Activated naive CD4-positive, alpha-beta T cell treated with anti-CD3 and anti-CD28 coated beads, Interleukin-2, amount 10 ng/mL, durations not matched to agents 5 hours and 36 hours (primary cell): Measurements from ENCODE around the gene C17orf107. TPM values are rescaled to one million over a fixed set of nuclear protein-coding genes. Genes with fewer than 3 reads are reported as not detected.

ENCODE experiments used
- total RNA-seq, 2 experiments: library from RNA; stranded (reverse); gene quantifications; one replicate each; pipeline ENCODE4 v1.2.3, GENCODE V29; 2021

Gene C17orf107
- under 1 TPM; 0.48 to 0.68 TPM for total RNA-seq

GRCh38 chr17:4899341-4900230 lies at the start of gene C17orf107:
C17orf107 (plus strand) TSS chr17:4899536; CDS start chr17:4899763, 227 bp downstream.

GRCh38 chr17:4903051-4903818 lies 3.9 kb downstream of the C17orf107 start, which contains the start of gene CHRNE:
CHRNE (minus strand) TSS chr17:4903098; CDS start chr17:4903063, 35 bp downstream.

DNA sequence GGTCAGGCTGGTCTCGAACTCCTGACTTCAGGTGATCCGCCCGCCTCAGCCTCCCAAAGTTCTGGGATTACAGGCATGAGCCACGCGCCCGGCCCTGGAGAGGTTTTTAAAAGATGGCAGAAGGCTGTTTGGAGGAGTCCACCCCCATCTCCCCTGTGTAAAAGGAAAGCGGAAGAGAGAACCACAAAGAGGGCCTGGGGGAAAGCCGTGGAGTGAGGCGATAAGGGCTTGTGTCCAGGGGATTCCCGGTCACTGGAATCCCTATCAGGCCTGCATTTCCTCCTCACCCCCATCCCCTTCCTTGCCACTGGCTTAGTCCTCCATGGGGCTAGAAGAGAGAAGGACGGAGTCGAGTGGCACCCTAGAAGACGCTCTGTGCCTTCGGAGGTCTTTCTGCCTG lies 32.6 kb downstream of the C17orf107 start, which contains the start of gene GP1BA:
TSS of gene GP1BA (plus strand) at position 315 of the 400 bp plus-strand sequence. CDS start 328 bp downstream, outside the sequence.

GRCh38 chr17:4939796-4940554 lies 40.6 kb downstream of the C17orf107 start, which contains the start of the genes RNF167 and SLC25A11:
RNF167 (plus strand) TSS chr17:4940268; CDS start chr17:4940910, 642 bp downstream.
SLC25A11 (minus strand) TSS chr17:4940046; CDS start chr17:4939910, 136 bp downstream.

GRCh38 chr17:4948166-4948930 lies 49.0 kb downstream of the C17orf107 start, which contains the start of gene PFN1:
PFN1 (minus strand) TSS chr17:4948530; CDS start chr17:4948394, 136 bp downstream.

DNA sequence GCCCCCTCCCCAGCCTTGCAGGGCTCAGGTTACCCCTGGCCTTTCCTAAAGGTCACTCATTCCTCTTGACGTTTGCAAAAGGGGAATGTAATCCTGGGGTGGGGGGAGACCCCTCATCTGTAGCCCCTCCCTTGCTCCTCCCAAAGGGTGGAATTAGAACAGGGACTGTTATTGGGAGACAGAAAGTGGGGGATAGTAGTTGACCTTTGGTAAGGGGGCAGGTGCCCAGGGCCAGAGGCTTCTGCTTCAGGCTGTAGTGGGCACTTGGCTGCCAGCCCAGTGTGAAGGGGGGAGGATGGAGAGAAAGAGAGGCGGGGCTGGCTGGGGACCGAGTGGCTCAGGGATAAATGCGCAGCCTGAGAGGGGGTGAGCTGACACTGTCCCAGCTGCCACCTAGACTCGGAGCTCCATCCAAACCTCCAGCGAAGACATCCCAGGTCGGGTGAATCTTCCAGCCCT lies 51.4 kb downstream of the C17orf107 start, which contains the start of gene ENO3:
TSS of gene ENO3 (plus strand) at position 374 of the 459 bp plus-strand sequence. CDS start 711 bp downstream, outside the sequence.

Other genes starting within 250 kb of the C17orf107 start
- 10 to 100 TPM; 59.5 to 66.0 TPM for gene PELP1, start 195.4 kb upstream of the C17orf107 start, total RNA-seq
- gene ARRB2, start 188.9 kb upstream of the C17orf107 start, total RNA-seq: 100 to 1,000 TPM; 320 to 339 TPM
- 10 to 100 TPM; 24.6 to 27.4 TPM for gene MED11, start 168.1 kb upstream of the C17orf107 start, total RNA-seq
- under 1 TPM; 0.19 to 0.25 TPM for gene ZMYND15, start 159.7 kb upstream of the C17orf107 start, total RNA-seq
- gene CXCL16, start 159.6 kb upstream of the C17orf107 start, total RNA-seq: 1 to 10 TPM; 1.6 TPM
- not detected for gene TM4SF5, start 127.7 kb upstream of the C17orf107 start, total RNA-seq
- not detected for gene VMO1, start 113.2 kb upstream of the C17orf107 start, total RNA-seq
- not detected for gene GLTPD2, start 110.6 kb upstream of the C17orf107 start, total RNA-seq
- gene PSMB6, start 103.4 kb upstream of the C17orf107 start, total RNA-seq: 10 to 100 TPM; 94.7 to 95.7 TPM
- gene PLD2, start 92.4 kb upstream of the C17orf107 start, total RNA-seq: 10 to 100 TPM; 17.9 to 21.9 TPM
- 100 to 1,000 TPM; 102 to 112 TPM for gene MINK1, start 66.2 kb upstream of the C17orf107 start, total RNA-seq
- under 1 TPM in 1 of 2 experiments, not detected in 1; 0.23 TPM for gene CHRNE, start 3.6 kb downstream of the C17orf107 start, total RNA-seq
- gene GP1BA, start 32.7 kb downstream of the C17orf107 start, total RNA-seq: not detected
- 10 to 100 TPM; 62.3 to 64.3 TPM for gene SLC25A11, start 40.5 kb downstream of the C17orf107 start, total RNA-seq
- 100 to 1,000 TPM; 191 TPM for gene RNF167, start 40.7 kb downstream of the C17orf107 start, total RNA-seq
- 1,000 to 10,000 TPM; 2,036 to 2,067 TPM for gene PFN1, start 49.0 kb downstream of the C17orf107 start, total RNA-seq
- gene ENO3, start 51.6 kb downstream of the C17orf107 start, total RNA-seq: 10 to 100 TPM; 43.9 to 56.2 TPM
- 10 to 100 TPM; 50.5 to 56.4 TPM for gene SPAG7, start 68.3 kb downstream of the C17orf107 start, total RNA-seq
- 10 to 100 TPM; 54.4 to 58.6 TPM for gene CAMTA2, start 88.1 kb downstream of the C17orf107 start, total RNA-seq
- gene INCA1, start 98.0 kb downstream of the C17orf107 start, total RNA-seq: under 1 TPM; 0.15 to 0.26 TPM
- 10 to 100 TPM; 35.2 to 36.6 TPM for gene KIF1C, start 98.4 kb downstream of the C17orf107 start, total RNA-seq
- gene SLC52A1, start 135.9 kb downstream of the C17orf107 start, total RNA-seq: under 1 TPM; 0.51 to 0.58 TPM
- 1 to 10 TPM; 7.0 to 7.5 TPM for gene ZFP3, start 178.9 kb downstream of the C17orf107 start, total RNA-seq
- 10 to 100 TPM in 1 of 2 experiments, 1 to 10 TPM in 1; 9.2 to 11.0 TPM for gene ZNF232, start 212.3 kb downstream of the C17orf107 start, total RNA-seq
- gene USP6, start 216.5 kb downstream of the C17orf107 start, total RNA-seq: under 1 TPM; 0.08 to 0.10 TPM